Neural cell (in vitro differentiated cells): ENCODE results near the gene CMTM8. TPM values are rescaled to one million over a fixed set of nuclear protein-coding genes. Genes with fewer than 3 reads are reported as not detected.

ENCODE experiments used
- H2AFZ ChIP-seq: fragments of 200-600, 300-800 bp; sonication (generic), shearing (Covaris generic); 2 replicates; pipeline ENCODE4 v1.6.0; 2014; ENCODE audit warnings: low read depth, mild to moderate bottlenecking, antibody characterized with exemption, low read length, moderate library complexity
- H3F3A ChIP-seq: fragments of 200-600 bp; shearing (Covaris generic); 2 replicates; pipeline ENCODE4 v1.6.1; 2016; ENCODE audit warnings: mild to moderate bottlenecking, moderate library complexity, mixed read lengths, antibody characterized with exemption, low read length; ENCODE audit not compliant: insufficient read depth, poor library complexity, severe bottlenecking
- H3K27ac ChIP-seq: fragments of 200-600, 300-800 bp; sonication (generic), shearing (Covaris generic); 2 replicates; pipeline ENCODE4 v1.5.1; 2014; ENCODE audit warnings: mild to moderate bottlenecking, low read length, moderate library complexity
- H3K27me3 ChIP-seq: fragments of 300-800, 200-600 bp; sonication (generic), shearing (Covaris generic); 2 replicates; pipeline ENCODE4 v1.6.0; 2014; ENCODE audit warnings: mild to moderate bottlenecking, low read depth, low read length, moderate library complexity; ENCODE audit not compliant: insufficient read depth
- H3K36me3 ChIP-seq: fragments of 300-800, 200-600 bp; sonication (generic), shearing (Covaris generic); 2 replicates; pipeline ENCODE4 v1.5.1; 2014; ENCODE audit warnings: mild to moderate bottlenecking, antibody characterized with exemption, low read length, moderate library complexity; ENCODE audit not compliant: insufficient read depth
- H3K4me2 ChIP-seq: fragments of 300-800, 200-600 bp; sonication (generic), shearing (Covaris generic); 2 replicates; pipeline ENCODE4 v1.6.0; 2014; ENCODE audit warnings: mild to moderate bottlenecking, low read length
- H3K4me3 ChIP-seq: fragments of 300-800, 200-600 bp; sonication (generic), shearing (Covaris generic); 2 replicates; pipeline ENCODE4 v1.5.1; 2014; ENCODE audit warnings: mild to moderate bottlenecking, low read length, moderate library complexity
- H3K79me2 ChIP-seq: fragments of 200-600 bp; shearing (Covaris generic); replicated peaks from 2 replicates; pipeline ENCODE4 v1.6.0; 2014; ENCODE audit warnings: mild to moderate bottlenecking, low read length, moderate library complexity; ENCODE audit not compliant: insufficient read depth
- H3K9ac ChIP-seq: fragments of 300-800, 200-600 bp; sonication (generic), shearing (Covaris generic); 2 replicates; pipeline ENCODE4 v1.6.1; 2016; ENCODE audit warnings: mild to moderate bottlenecking, low read length, mixed read lengths
- H3K9me2 ChIP-seq: fragments of 200-600 bp; shearing (Covaris generic); 2 replicates; pipeline ENCODE4 v1.6.1; 2016; ENCODE audit warnings: mild to moderate bottlenecking, low read length, mixed read lengths; ENCODE audit not compliant: insufficient read depth
- H3K9me3 ChIP-seq: fragments of 200-600, 300-800 bp; sonication (generic), shearing (Covaris generic); 2 replicates; pipeline ENCODE4 v1.6.1; 2016; ENCODE audit warnings: mild to moderate bottlenecking, mixed run types, low read length, moderate library complexity, mixed read lengths
- H4K20me1 ChIP-seq: fragments of 200-600 bp; shearing (Covaris generic); 2 replicates; pipeline ENCODE4 v1.6.1; 2016; ENCODE audit warnings: mild to moderate bottlenecking, mixed run types; ENCODE audit not compliant: insufficient read depth
- CTCF ChIP-seq: fragments of 450-650 bp; IDR thresholded peaks from 2 replicates; pipeline ENCODE4 v1.5.1; 2014; ENCODE audit warnings: antibody characterized with exemption, mild to moderate bottlenecking, moderate library complexity; ENCODE audit not compliant: poor library complexity, severe bottlenecking
- EP300 ChIP-seq: fragments of 450-650 bp; conservative IDR thresholded peaks from 2 replicates; pipeline ENCODE4 v1.6.1; 2014; ENCODE audit warnings: antibody characterized with exemption, mild to moderate bottlenecking, moderate library complexity; ENCODE audit not compliant: poor library complexity, severe bottlenecking
- EZH2 ChIP-seq: fragments of 200-600, 300-800 bp; shearing (Covaris generic), sonication (generic); IDR thresholded peaks from 2 replicates; pipeline ENCODE4 v1.6.1; 2014; ENCODE audit warnings: antibody characterized with exemption, low read length, borderline replicate concordance, mild to moderate bottlenecking; ENCODE audit not compliant: insufficient read depth, poor library complexity, severe bottlenecking
- MXI1 ChIP-seq: fragments of 450-650 bp; conservative IDR thresholded peaks from 2 replicates; pipeline ENCODE4 v1.6.1; 2014; ENCODE audit warnings: antibody characterized with exemption, mild to moderate bottlenecking; ENCODE audit not compliant: poor library complexity, severe bottlenecking
- POLR2AphosphoS5 ChIP-seq: IDR thresholded peaks from 2 replicates; pipeline ENCODE4 v1.6.1; 2012
- RAD21 ChIP-seq: fragments of 450-650 bp; conservative IDR thresholded peaks from 2 replicates; pipeline ENCODE4 v1.6.1; 2014; ENCODE audit warnings: antibody characterized with exemption, mild to moderate bottlenecking, moderate library complexity
- REST ChIP-seq: IDR thresholded peaks from 2 replicates; pipeline ENCODE4 v1.6.1; 2012; ENCODE audit warnings: borderline replicate concordance
- SMC3 ChIP-seq: fragments of 450-650 bp; conservative IDR thresholded peaks from 2 replicates; pipeline ENCODE4 v1.6.1; 2014; ENCODE audit warnings: antibody characterized with exemption, mild to moderate bottlenecking, moderate library complexity; ENCODE audit not compliant: poor library complexity
- TAF1 ChIP-seq: IDR thresholded peaks from 2 replicates; pipeline ENCODE4 v1.6.1; 2012; ENCODE audit warnings: low read depth
- polyA plus RNA-seq: library from polyadenylated mRNA; depleted of rRNA; stranded (reverse); fragments of >200 nt; gene quantifications from 2 replicates; pipeline ENCODE4 v1.2.3, GENCODE V29; 2014

CMTM8 gene
- polyA plus RNA-seq, 1 donor from 2014 or later, result not detected

- H3K9me3 ChIP-seq, result no peaks in the 10 kb centered on the region
- H3K27ac ChIP-seq, result no peak overlapping the region
- no peak overlapping the region for H3K9ac ChIP-seq
- H3K27me3 ChIP-seq, result no peaks in the 10 kb centered on the region
- H3K79me2 ChIP-seq, result no peaks in the 10 kb centered on the region
- no peaks in the 10 kb centered on the region for H3F3A ChIP-seq
- no peak overlapping the region for H3K4me2 ChIP-seq
- no peaks in the 10 kb centered on the region for H3K9me2 ChIP-seq
- no peaks in the 10 kb centered on the region for H4K20me1 ChIP-seq
- TF ChIP-seq EZH2, result no peak
- TF ChIP-seq MXI1, result no peak
- no peak for TF ChIP-seq CTCF
- no peak for TF ChIP-seq SMC3
- TF ChIP-seq RAD21, result no peak
- TF ChIP-seq REST, result no peak
- TF ChIP-seq POLR2AphosphoS5, result no peak
- TF ChIP-seq TAF1, result no peak
- TF ChIP-seq EP300, result no peak
- H3K4me3 ChIP-seq, result no peak overlapping the region
- no peak overlapping the region for H2AFZ ChIP-seq
- H3K36me3 ChIP-seq, result no peaks in the 10 kb centered on the region
Measured at GRCh38 chr3:32373276-32373675, 134.8 kb downstream of the CMTM8 start.

GRCh38 chr3:32373844-32374243 lies 135.4 kb downstream of the CMTM8 start:
- Histone ChIP-seq H3K27me3 (no peaks in the 10 kb centered on the region), H3K4me2 (no peak overlapping the region), H3K4me3 (no peak overlapping the region), H3K36me3 (no peaks in the 10 kb centered on the region), H3K27ac (no peak overlapping the region), H3K79me2 (no peaks in the 10 kb centered on the region), H3K9ac (no peak overlapping the region), H3K9me3 (no peaks in the 10 kb centered on the region), H2AFZ (no peak overlapping the region), H4K20me1 (no peaks in the 10 kb centered on the region), H3F3A (no peaks in the 10 kb centered on the region), H3K9me2 (no peaks in the 10 kb centered on the region)
- no peak for TF ChIP-seq POLR2AphosphoS5
- no peak for TF ChIP-seq TAF1
- no peak for TF ChIP-seq SMC3
- TF ChIP-seq RAD21, result no peak
- TF ChIP-seq MXI1, result no peak
- no peak for TF ChIP-seq EP300
- no peak for TF ChIP-seq REST
- TF ChIP-seq CTCF, result no peak
- no peak for TF ChIP-seq EZH2
